ENCODE measurements around the gene TINCR.

DNA sequence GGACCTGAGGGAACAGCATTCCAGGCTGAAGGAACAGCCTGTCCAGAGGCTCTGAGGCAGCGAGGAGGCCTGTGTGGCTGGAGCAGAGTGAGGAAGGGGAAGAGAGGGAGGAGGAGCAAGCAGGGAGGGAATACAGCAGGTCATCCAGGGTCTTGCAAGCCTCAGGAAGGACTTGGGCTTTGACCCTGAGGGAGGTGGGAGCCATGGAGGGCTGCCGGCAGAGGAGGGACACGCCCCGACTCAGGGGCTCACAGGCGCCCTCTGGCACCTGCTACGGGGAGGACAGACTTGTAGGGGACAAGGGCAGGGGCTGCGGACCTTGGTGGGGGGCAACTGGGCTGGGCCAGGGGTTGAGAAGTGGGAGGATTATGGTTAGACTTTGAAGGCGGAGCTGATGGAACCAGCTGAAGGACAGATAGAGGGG is 4.7 kb downstream of the TINCR start:
- TF ChIP-seq, protein P1, sequence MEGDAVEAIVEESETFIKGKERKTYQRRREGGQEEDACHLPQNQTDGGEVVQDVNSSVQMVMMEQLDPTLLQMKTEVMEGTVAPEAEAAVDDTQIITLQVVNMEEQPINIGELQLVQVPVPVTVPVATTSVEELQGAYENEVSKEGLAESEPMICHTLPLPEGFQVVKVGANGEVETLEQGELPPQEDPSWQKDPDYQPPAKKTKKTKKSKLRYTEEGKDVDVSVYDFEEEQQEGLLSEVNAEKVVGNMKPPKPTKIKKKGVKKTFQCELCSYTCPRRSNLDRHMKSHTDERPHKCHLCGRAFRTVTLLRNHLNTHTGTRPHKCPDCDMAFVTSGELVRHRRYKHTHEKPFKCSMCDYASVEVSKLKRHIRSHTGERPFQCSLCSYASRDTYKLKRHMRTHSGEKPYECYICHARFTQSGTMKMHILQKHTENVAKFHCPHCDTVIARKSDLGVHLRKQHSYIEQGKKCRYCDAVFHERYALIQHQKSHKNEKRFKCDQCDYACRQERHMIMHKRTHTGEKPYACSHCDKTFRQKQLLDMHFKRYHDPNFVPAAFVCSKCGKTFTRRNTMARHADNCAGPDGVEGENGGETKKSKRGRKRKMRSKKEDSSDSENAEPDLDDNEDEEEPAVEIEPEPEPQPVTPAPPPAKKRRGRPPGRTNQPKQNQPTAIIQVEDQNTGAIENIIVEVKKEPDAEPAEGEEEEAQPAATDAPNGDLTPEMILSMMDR (IDR thresholded peaks at IDR 0.05), result peak; percentile 28
- no peak for TF ChIP-seq ZFX (IDR thresholded peaks at IDR 0.05; ENCODE audit: borderline replicate concordance)
